Activated CD4-positive, CD25-positive, alpha-beta regulatory T cell treated with anti-CD3 and anti-CD28 coated beads, Interleukin-2, amount 50 U/mL, for 72 hours (primary cell): ENCODE measurements around the gene TEX48.

Experiments used
- DNase-seq: peaks from one replicate; pipeline ENCODE4 v3.0.0; 2021

The TEX48 gene

DNA sequence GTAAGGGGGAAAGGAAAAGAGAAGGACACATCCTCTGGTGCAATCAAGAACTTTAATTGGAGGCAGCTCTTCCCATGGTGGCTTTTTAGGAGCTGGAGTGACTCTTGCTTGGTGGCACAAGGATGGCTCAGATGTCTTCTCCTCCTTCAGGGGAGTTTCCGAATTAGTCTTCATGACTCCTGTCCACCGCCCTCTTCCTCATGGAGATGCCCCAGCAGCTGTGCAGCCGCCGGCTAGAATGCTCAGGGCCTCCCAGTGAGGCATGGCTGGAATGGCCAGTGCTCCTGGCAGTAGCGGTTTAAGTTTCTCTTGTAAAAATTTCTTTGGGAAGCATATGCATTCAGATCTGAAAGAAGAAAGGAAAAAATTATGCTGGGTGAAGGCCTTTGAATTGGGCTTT, 15.6 kb downstream of the TEX48 start:
- DNase-seq: no peak

GRCh38 chr9:114664181-114664580, 17.8 kb downstream of the TEX48 start:
- no peak for DNase-seq

- DNase-seq: peak; percentile 69
Observed at GRCh38 chr9:114662081-114662989, 19.7 kb downstream of the TEX48 start.

- no peak for DNase-seq
Observed at GRCh38 chr9:114657705-114658104, 24.3 kb downstream of the TEX48 start, which contains the start of gene TEX53. TSS of gene TEX53 (minus strand) at chr9:114657805. CDS start at chr9:114657774, 31 bp downstream.

GRCh38 chr9:114656301-114656700, 25.7 kb downstream of the TEX48 start:
- DNase-seq: no peak

DNA sequence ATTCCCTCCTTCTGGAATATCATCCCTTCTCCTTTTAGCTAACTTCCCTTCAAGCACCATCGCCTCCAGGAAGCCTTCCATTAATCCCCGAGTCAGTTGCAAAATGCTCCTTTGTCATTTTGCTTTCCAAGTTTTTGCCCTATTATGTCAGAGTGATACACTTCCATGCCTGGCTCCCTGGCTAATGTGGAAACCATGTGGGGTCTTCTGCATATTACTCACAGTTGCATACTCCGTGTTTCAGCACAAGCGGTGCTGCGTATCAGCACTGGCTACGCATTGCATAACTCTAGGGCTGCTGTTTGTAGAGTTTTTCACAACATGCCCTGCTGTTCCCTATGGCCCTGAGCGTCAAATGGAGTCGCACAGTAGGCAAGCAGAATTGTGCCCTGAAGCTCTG, 26.3 kb downstream of the TEX48 start:
- no peak for DNase-seq

DNA sequence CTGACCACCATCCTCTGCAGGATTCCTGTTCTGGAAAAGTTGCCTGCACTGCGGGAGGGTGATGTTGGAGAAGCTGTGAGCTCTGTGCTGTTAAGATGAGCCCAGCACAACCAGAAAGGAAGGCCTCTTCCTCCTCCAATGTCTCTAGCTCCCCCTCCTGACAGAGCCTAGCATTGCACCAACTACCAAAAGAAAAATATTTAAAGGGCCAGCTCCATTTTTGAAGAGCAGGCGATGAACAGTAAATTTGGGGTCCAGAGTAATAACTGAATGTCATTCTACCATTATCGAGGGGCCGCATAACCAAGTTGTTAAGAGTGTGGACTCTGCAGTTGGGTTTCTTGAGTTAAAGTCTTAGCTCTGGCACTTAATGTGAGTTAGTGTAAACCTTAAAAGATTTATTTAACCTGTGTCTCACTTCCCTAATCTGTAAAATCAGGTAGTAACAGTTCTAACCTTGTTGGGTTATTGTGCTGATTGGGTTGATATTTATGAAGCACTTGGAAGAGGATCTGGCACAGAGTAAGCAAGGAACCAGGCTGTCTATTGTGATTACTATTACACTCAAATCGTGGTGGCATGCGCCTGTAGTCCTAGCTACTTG, 28.3 kb downstream of the TEX48 start:
- DNase-seq: peak; percentile 79

GRCh38 chr9:114652776-114653555, 29.0 kb downstream of the TEX48 start:
- no peak for DNase-seq

- no peak for DNase-seq
Observed at GRCh38 chr9:114643896-114644295, 38.1 kb downstream of the TEX48 start.

- DNase-seq: no peak
Observed at GRCh38 chr9:114643001-114643400, 39.0 kb downstream of the TEX48 start.

DNA sequence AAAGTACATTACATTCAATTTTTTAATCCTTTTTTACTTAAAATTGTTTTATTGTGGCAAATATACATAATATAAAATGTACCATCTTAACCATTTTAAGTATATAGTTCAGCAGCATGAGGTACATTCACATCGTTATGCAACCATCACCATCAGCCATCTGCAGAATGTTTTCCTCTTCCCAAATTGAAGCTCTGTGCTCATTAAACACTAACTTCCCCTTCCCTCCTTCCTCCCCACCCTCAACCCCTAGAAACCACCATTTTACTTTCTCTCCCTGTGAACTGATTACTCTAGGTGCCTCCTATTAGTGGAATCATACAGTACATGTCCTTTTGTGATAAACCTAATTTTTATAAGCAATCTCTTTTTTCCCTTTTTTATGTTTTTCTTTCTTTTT, 40.0 kb downstream of the TEX48 start:
- no peak for DNase-seq

DNA sequence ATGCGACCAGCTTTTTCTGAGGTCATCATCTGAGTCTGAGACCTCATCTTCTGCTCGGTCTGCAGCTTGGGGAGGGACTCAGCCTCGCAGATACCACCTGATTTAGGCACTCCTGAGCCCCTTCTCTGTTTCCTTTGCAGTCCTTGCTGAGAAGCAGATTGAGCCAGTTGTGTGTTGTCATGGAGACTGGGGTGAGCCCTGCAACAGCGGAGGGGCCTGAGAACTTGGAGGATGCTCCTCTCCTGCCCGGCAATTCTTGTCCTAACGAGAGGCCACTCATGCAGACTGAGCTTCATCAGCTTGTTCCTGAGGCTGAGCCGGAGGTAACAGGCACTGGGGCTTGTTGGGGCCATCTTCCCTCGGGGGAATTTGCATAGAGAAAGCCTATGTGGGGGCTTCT, 43.6 kb downstream of the TEX48 start:
- no peak for DNase-seq

GRCh38 chr9:114634387-114634786, 47.6 kb downstream of the TEX48 start:
- DNase-seq: no peak

DNA sequence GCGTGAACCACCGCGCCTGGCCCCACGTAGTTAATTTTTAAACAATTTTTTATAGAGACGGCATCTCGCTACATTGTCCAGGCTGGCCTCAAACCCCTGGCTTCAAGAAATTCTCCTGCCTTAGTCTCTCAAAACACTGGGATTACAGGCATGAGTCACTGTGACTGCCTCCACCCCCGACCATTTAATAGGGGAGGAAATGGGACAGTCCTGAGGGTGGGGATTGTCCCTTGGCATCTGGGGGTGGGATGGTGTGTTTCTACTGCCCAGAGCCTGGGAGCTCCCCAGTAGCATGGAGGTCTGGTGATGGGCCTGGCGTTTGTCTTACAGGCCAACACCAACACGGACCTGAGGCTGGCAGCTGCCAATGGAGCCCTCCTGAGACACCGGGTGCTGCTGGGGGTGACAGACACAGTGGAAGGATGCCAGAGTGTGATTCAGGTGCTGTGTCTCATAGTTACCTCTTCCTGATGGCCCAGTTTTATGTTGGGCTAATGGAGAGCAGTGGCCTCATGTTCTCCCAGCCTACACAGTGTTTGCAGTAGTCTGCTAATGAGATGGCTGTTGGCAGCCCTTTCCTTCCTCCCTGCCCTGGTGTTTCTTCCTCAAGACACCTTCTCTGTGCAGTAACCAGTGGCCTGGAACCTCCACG, 48.4 kb downstream of the TEX48 start:
- DNase-seq: no peak

- no peak for DNase-seq
Observed at GRCh38 chr9:114631166-114631565, 50.8 kb downstream of the TEX48 start.

DNA sequence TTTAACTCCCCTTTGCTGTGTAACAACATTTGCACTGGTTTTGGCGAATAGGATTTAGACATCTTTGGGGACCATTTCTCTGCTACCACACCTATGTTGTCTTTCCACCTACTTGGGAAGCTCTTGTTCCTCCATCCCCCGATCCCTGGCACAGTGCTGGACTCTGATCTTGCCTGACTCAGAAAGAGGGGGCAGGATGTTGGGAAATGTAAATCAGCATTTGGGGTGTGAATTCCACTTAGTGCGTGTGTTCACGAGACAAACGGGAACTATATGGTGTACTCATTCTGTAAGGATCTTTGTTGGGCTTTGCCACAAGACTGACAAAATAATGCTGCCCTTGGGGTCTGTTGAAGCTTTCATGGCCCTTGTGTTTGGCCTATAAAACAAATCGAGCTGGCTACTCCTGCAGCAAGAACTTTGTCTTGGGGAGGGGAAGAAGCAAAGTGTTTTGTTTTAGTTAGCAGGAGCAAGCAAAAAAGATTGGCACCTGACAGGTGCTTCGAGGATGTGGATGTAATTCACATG, 52.4 kb downstream of the TEX48 start:
- no peak for DNase-seq

- no peak for DNase-seq
Observed at GRCh38 chr9:114627553-114627952, 54.4 kb downstream of the TEX48 start.

DNA sequence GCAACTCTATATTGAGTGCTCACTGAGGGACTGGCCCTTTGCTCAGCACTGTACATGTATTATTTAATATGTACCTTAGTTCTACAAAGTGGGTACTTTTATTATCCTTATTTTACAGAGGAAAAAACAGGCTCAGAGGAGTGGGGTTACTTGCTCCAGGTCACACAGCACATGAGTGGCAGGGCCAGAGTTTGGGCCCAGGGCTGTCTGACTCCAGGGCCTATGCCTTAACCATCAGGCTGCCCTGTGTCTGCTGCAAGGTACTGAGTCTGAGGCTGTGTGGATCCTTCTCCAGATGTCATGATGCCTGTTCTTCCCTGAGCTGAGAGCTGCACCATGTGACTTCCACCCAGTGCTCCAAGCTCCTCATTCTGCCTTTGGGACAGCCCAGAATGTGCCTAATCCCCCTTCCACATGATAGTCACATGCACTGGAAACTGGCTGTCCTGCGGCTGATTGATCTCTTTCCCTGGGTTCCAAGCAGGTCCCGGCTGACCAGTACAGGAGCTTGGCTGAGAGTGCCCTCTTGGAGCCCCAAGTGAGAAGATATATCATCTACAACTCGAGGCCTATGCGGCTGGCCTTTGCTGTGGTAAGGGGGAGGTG, 55.5 kb downstream of the TEX48 start:
- no peak for DNase-seq

DNA sequence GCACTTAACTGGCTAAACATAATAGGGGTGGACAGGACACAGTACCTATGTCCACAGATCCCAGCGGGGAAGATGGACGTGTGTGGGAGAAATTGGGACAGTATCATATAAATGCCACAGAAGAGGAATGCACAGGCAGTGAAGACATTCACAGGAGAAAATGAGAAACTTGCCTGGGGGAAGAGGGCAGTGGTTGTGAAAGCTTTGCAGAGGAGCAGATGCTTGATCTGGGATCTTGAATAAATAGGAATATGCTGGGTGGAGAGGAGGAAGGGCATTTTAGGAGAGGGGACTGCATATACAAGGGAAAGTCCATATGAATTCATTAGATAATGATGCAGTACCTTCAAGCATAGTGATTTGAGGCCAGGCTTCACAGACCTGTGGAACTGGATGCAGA, 57.3 kb downstream of the TEX48 start:
- DNase-seq: no peak

DNA sequence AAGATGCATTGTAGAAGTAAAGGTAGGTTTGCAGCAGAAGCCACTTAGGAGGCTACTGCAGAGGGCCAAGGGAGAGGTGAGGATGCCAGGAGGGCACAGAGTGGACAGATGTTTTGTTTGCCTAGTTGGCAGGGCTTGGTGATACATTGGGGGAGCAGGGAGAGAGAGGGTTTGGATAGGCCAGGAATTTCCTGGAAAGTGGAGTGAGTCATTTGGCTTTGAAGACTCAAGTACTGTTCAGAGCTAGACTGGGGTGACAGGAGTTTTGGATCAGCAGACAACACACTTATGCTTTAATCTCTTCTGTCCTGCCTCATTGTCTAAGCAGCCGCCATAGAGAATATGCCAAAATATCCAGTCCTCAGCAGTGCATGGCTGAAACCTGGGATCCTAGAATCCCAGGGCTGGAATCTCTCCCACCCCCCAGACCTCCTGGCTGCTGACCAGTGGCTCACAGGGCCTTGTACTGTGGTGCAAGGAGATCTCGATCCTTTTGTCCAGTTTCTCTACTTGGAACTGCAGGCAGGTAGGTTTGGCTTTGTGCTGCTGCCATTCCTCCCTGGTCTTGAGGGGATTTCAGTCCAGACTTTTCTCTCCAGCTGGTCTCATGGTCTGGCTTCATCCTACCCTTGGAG, 59.9 kb downstream of the TEX48 start:
- DNase-seq: no peak

GRCh38 chr9:114621561-114621960, 60.4 kb downstream of the TEX48 start:
- no peak for DNase-seq
